ENCODE results near the gene FMNL3.

The FMNL3 gene

GRCh38 chr12:49671031-49671765 lies 36.0 kb downstream of the FMNL3 start:
- no peak for DNase-seq (ENCODE audit: low read depth)
- no peak for TF ChIP-seq CTCF (IDR thresholded peaks at IDR 0.05; ENCODE audit: control insufficient read depth, insufficient read depth, low read depth, low read length, missing control alignments)
- no peak overlapping the region for H3K4me3 ChIP-seq (ENCODE audit: control insufficient read depth, low read depth, low read length)

GRCh38 chr12:49669796-49670195 lies 37.4 kb downstream of the FMNL3 start:
- H3K4me3 ChIP-seq (ENCODE audit: control insufficient read depth, low read depth, low read length) = no peak overlapping the region
- no peak for TF ChIP-seq CTCF (IDR thresholded peaks at IDR 0.05; ENCODE audit: control insufficient read depth, insufficient read depth, low read depth, low read length, missing control alignments)
- DNase-seq (ENCODE audit: low read depth) = no peak

- H3K4me3 ChIP-seq (ENCODE audit: control insufficient read depth, low read depth, low read length) = no peak overlapping the region
- TF ChIP-seq CTCF (IDR thresholded peaks at IDR 0.05; ENCODE audit: control insufficient read depth, insufficient read depth, low read depth, low read length, missing control alignments) = no peak
- DNase-seq (ENCODE audit: low read depth) = no peak
Observed at GRCh38 chr12:49667325-49668090, 39.7 kb downstream of the FMNL3 start.

GRCh38 chr12:49666176-49666575 lies 41.0 kb downstream of the FMNL3 start:
- no peak for DNase-seq (ENCODE audit: low read depth)
- H3K4me3 ChIP-seq (ENCODE audit: control insufficient read depth, low read depth, low read length) = no peak overlapping the region
- no peak for TF ChIP-seq CTCF (IDR thresholded peaks at IDR 0.05; ENCODE audit: control insufficient read depth, insufficient read depth, low read depth, low read length, missing control alignments)

GRCh38 chr12:49665384-49665783 lies 41.8 kb downstream of the FMNL3 start:
- TF ChIP-seq CTCF (IDR thresholded peaks at IDR 0.05; ENCODE audit: control insufficient read depth, insufficient read depth, low read depth, low read length, missing control alignments) = no peak
- no peak overlapping the region for H3K4me3 ChIP-seq (ENCODE audit: control insufficient read depth, low read depth, low read length)
- DNase-seq (ENCODE audit: low read depth) = no peak

GRCh38 chr12:49664591-49665239 lies 42.5 kb downstream of the FMNL3 start:
- TF ChIP-seq CTCF (IDR thresholded peaks at IDR 0.05; ENCODE audit: control insufficient read depth, insufficient read depth, low read depth, low read length, missing control alignments) = no peak
- H3K4me3 ChIP-seq (ENCODE audit: control insufficient read depth, low read depth, low read length) = no peak overlapping the region
- DNase-seq (ENCODE audit: low read depth) = no peak

All from AG09309 (cell line).